H1 (cell line): ENCODE data around the gene TBCEL. TPM values are rescaled to one million over a fixed set of nuclear protein-coding genes. Genes with fewer than 3 reads are reported as not detected.
A peak's percentile ranks its signal among the peaks of the same experiment; 100 is the strongest.

Experiments
- CTCF ChIA-PET: fragments of 300-600 bp; sonication (Branson Sonifier 250); formaldehyde crosslinking; loops from one replicate; lab custom pipeline; 2021; ENCODE audit not compliant: partially characterized antibody; lab: Charles Lee
- POLR2A ChIA-PET: fragments of 300-600 bp; sonication (Branson Sonifier 250); formaldehyde crosslinking; loops from one replicate; lab custom pipeline; 2021; ENCODE audit warnings: inconsistent platforms; ENCODE audit not compliant: partially characterized antibody; lab: Charles Lee
- DNase-seq, 2 experiments: peaks; one replicate each; pipeline versions ENCODE4 v3.0.0 to v3.0.0-alpha.2; 2010 to 2022; ENCODE audit warnings: low spot score in 2 of 2, low read depth in 1 of 2, mixed read lengths in 1 of 2
- FAIRE-seq: peaks from 2 replicates; lab custom pipeline; 2011; peaks lifted over from hg19 to GRCh38; lab: Jason Lieb, UNC
- H2AFZ ChIP-seq: 2 replicates; pipeline ENCODE4 v1.8.1; 2012; ENCODE audit warnings: low read length, inconsistent platforms
- H2AK5ac ChIP-seq: 2 replicates; pipeline ENCODE4 v1.6.1; 2013; ENCODE audit warnings: low read depth, low read length
- H2BK120ac ChIP-seq: replicated peaks from 2 replicates; pipeline ENCODE3; 2013; ENCODE audit warnings: low read depth, low read length, inconsistent platforms
- H2BK12ac ChIP-seq: 2 replicates; pipeline ENCODE4 v1.6.1; 2013; ENCODE audit warnings: low read depth, low read length
- H2BK15ac ChIP-seq: 2 replicates; pipeline ENCODE4 v1.6.1; 2013; ENCODE audit warnings: low read length
- H2BK20ac ChIP-seq: 2 replicates; pipeline ENCODE4 v1.6.1; 2013; ENCODE audit warnings: low read length
- H2BK5ac ChIP-seq: 2 replicates; pipeline ENCODE4 v1.6.1; 2013; ENCODE audit warnings: low read depth, low read length
- H3K14ac ChIP-seq: 2 replicates; pipeline ENCODE4 v1.6.1; 2013; ENCODE audit warnings: inconsistent platforms; ENCODE audit not compliant: insufficient read length
- H3K18ac ChIP-seq: 2 replicates; pipeline ENCODE4 v1.6.1; 2013; ENCODE audit warnings: low read length; ENCODE audit errors: extremely low read depth
- H3K23ac ChIP-seq: 2 replicates; pipeline ENCODE4 v1.6.1; 2013; ENCODE audit warnings: inconsistent platforms; ENCODE audit not compliant: insufficient read length
- H3K23me2 ChIP-seq: 2 replicates; pipeline ENCODE4 v1.6.1; 2013; ENCODE audit warnings: low read depth, low read length
- H3K27ac ChIP-seq: 2 replicates; pipeline ENCODE4 v1.6.1; 2011; ENCODE audit warnings: low read depth, low read length, inconsistent platforms
- H3K27me3 ChIP-seq, 4 experiments: replicated peaks in 1 of 4; 1 replicate in 1 of 4; 2 replicates in 3 of 4; pipeline versions ENCODE4 v1.6.1 to v1.8.1; 2011 to 2013; ENCODE audit warnings: low read length in 3 of 4, mild to moderate bottlenecking in 3 of 4, inconsistent platforms in 2 of 4, mixed read lengths in 2 of 4, moderate library complexity in 1 of 4; ENCODE audit not compliant: control insufficient read depth in 3 of 4, insufficient read depth in 3 of 4; ENCODE audit errors: extremely low read depth in 1 of 4
- H3K36me3 ChIP-seq, 4 experiments: 2 replicates each; pipeline versions ENCODE4 v1.6.1 to v1.8.1; 2011 to 2013; ENCODE audit warnings: mild to moderate bottlenecking in 4 of 4, low read length in 3 of 4, moderate library complexity in 2 of 4, control low read depth in 1 of 4, inconsistent platforms in 1 of 4; ENCODE audit not compliant: insufficient read depth in 4 of 4, control insufficient read depth in 2 of 4
- H3K4ac ChIP-seq: replicated peaks from 2 replicates; pipeline ENCODE3; 2013; ENCODE audit warnings: low read length, low read depth, mixed read lengths, inconsistent platforms; ENCODE audit not compliant: insufficient read length
- H3K4me1 ChIP-seq, 4 experiments: replicated peaks in 1 of 4; 1 replicate in 1 of 4; 2 replicates in 3 of 4; pipeline versions ENCODE4 v1.6.1 to v1.8.1; 2011 to 2013; ENCODE audit warnings: low read length in 3 of 4, inconsistent platforms in 2 of 4, mixed read lengths in 1 of 4; ENCODE audit not compliant: insufficient read depth in 4 of 4, control insufficient read depth in 3 of 4
- H3K4me2 ChIP-seq, 2 experiments: 2 replicates each; pipeline versions ENCODE4 v1.6.1 to v1.8.1; 2011 to 2013; ENCODE audit warnings: low read depth in 2 of 2, low read length in 2 of 2, control low read depth in 1 of 2, inconsistent platforms in 1 of 2, mild to moderate bottlenecking in 1 of 2; ENCODE audit not compliant: insufficient read depth in 1 of 2
- H3K4me3 ChIP-seq, 4 experiments: fragments of 200-600, 300-600 bp in 1 of 4; sonication (generic), shearing (Covaris generic), sonication (Bioruptor Twin) in 1 of 4; 2 replicates each; pipeline versions ENCODE4 v1.5.1 to v1.8.1; 2011 to 2016; ENCODE audit warnings: low read length in 4 of 4, low read depth in 3 of 4, control low read depth in 2 of 4, inconsistent platforms in 2 of 4, mild to moderate bottlenecking in 2 of 4, mixed read lengths in 1 of 4, moderate library complexity in 1 of 4; ENCODE audit not compliant: insufficient read depth in 2 of 4; ENCODE audit errors: extremely low read depth in 1 of 4
- H3K56ac ChIP-seq: replicated peaks from 2 replicates; pipeline ENCODE3; 2013; ENCODE audit warnings: low read depth, mild to moderate bottlenecking, mixed read lengths, low read length, inconsistent platforms; ENCODE audit not compliant: insufficient read length
- H3K79me1 ChIP-seq: 2 replicates; pipeline ENCODE4 v1.6.1; 2013; ENCODE audit warnings: low read depth, low read length, control low read depth
- H3K79me2 ChIP-seq, 2 experiments: 2 replicates each; pipeline versions ENCODE4 v1.6.1 to v1.8.1; 2012 to 2013; ENCODE audit warnings: low read length in 2 of 2, mild to moderate bottlenecking in 2 of 2, inconsistent platforms in 1 of 2; ENCODE audit not compliant: insufficient read depth in 2 of 2, control insufficient read depth in 1 of 2
- H3K9ac ChIP-seq, 4 experiments: replicated peaks in 1 of 4; 1 replicate in 1 of 4; 2 replicates in 3 of 4; pipeline versions ENCODE4 v1.6.1 to v1.8.1; 2011 to 2013; ENCODE audit warnings: low read depth in 3 of 4, low read length in 3 of 4, control low read depth in 2 of 4, mild to moderate bottlenecking in 2 of 4, moderate library complexity in 2 of 4, inconsistent platforms in 1 of 4; ENCODE audit errors: extremely low read depth in 1 of 4
- H3K9me3 ChIP-seq, 2 experiments: 2 replicates each; pipeline versions ENCODE4 v1.6.1 to v1.8.1; 2012 to 2013; ENCODE audit warnings: mild to moderate bottlenecking in 2 of 2, moderate library complexity in 2 of 2, control low read depth in 1 of 2, inconsistent platforms in 1 of 2, low read depth in 1 of 2, low read length in 1 of 2, mixed read lengths in 1 of 2; ENCODE audit not compliant: insufficient read depth in 2 of 2
- H4K20me1 ChIP-seq, 2 experiments: replicated peaks in 1 of 2; 2 replicates each; pipeline versions ENCODE3 to v1.8.1; 2011 to 2013; ENCODE audit warnings: inconsistent platforms in 2 of 2, low read length in 2 of 2, mild to moderate bottlenecking in 1 of 2; ENCODE audit not compliant: insufficient read depth in 2 of 2, control insufficient read depth in 1 of 2
- H4K5ac ChIP-seq: 2 replicates; pipeline ENCODE4 v1.6.1; 2013; ENCODE audit warnings: low read length, low read depth, mixed read lengths, inconsistent platforms; ENCODE audit not compliant: insufficient read length
- H4K8ac ChIP-seq: 2 replicates; pipeline ENCODE4 v1.8.0; 2013; ENCODE audit warnings: mild to moderate bottlenecking, moderate library complexity, low read length, inconsistent platforms; ENCODE audit not compliant: insufficient read depth; ENCODE audit errors: extremely low read depth
- H4K91ac ChIP-seq: replicated peaks from 2 replicates; pipeline ENCODE3; 2013; ENCODE audit warnings: low read length, mixed read lengths, inconsistent platforms; ENCODE audit not compliant: insufficient read length
- RNF2 ChIP-seq: fragments of 200-900, 300-1000 bp; sonication (generic); IDR thresholded peaks from 2 replicates; pipeline ENCODE4 v1.7.1; 2016; ENCODE audit warnings: borderline replicate concordance, low read depth, mild to moderate bottlenecking, antibody characterized with exemption, low read length; ENCODE audit not compliant: poor library complexity, severe bottlenecking; ENCODE audit errors: missing control alignments
- WGBS, 2 experiments: shearing (Covaris generic) in 1 of 2; methylation state at CpG; one replicate each; pipeline versions ENCODE4 v1.1.6 to v1.1.7; 2013 to 2015; ENCODE audit warnings: low lambda C conversion rate in 2 of 2, mixed read lengths in 2 of 2, inconsistent platforms in 1 of 2, low coverage in 1 of 2, missing lambda C conversion rate in 1 of 2; ENCODE audit not compliant: insufficient replicate concordance in 2 of 2, insufficient coverage in 1 of 2, insufficient read length in 1 of 2; ENCODE audit errors: extremely low coverage in 1 of 2, missing lambda C conversion rate in 1 of 2; 5-methylcytosine and 5-hydroxymethylcytosine counted together
- polyA plus RNA-seq, 7 experiments: library from polyadenylated mRNA; depleted of rRNA in 3 of 7; stranded (reverse) in 5 of 7; unstranded in 2 of 7; fragments of >200 nt in 5 of 7; fragments of 200-250 nt in 2 of 7; gene quantifications; 1 replicate in 5 of 7; 2 replicates in 1 of 7; 4 replicates in 1 of 7; pipeline versions ENCODE4 v1.2.1 to v1.2.3, GENCODE V29; 2011 to 2013; ENCODE audit warnings: missing spikeins in 2 of 7, mixed read lengths in 2 of 7
- total RNA-seq: library from RNA; stranded (reverse); fragmentation: NEBNext Ultra II Directional; extraction: Animal tissue kit (Norgen Biotek cat#: 25700); gene quantifications from 2 replicates; pipeline ENCODE4 v1.2.1, GENCODE V29; 2021

The TBCEL gene
- total and polyA plus RNA-seq, 2 of the 8 experiments (the other 6 are each of a cell fraction or from before 2014, with no cell fraction given): 3.9 to 16.0 TPM

DNA sequence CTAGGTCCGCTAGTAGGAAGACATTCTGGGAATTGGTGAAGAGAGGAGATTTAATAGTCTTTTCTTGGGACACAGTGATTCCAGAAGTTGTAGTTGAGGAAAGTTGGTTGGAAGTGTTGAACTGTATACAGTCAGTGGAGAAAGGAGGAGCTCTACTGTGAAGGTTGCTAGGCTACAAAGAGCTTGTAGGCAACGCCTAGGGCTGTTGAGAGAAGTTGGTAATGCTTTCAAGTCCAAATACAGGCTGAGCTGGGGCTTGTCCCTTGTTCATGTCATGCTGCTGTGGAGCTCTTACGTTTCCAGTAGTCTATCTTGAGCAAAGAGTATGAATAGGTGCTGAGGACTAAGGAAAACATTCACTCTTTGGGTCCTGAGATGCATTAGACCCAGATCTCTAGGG, 1.1 kb downstream of the TBCEL start:
- Histone ChIP-seq H4K5ac (no peak overlapping the region), H4K91ac (no peak overlapping the region), H3K36me3 (no peaks in the 10 kb centered on the region), H3K4me1 (peaks cover 0 to 10% (median 6%) of the 10 kb centered on the region in 4 experiments; a peak in 4 of 7 replicates), H3K4me2 (peak overlapping the region; percentile 81 to 92), H2BK20ac (no peak overlapping the region), H3K27ac (peak overlapping the region; percentile 62; the same call in 1 of the 2 replicates), H3K9ac (peak overlapping the region in 1 of 4 experiments; percentile 40; a peak in 3 of 7 replicates), H3K9me3 (peaks cover 0 to 4% of the 10 kb centered on the region in 2 experiments; a peak in 1 of 4 replicates), H4K8ac (no peak overlapping the region), H3K14ac (no peak overlapping the region), H3K4ac (no peak overlapping the region), H2BK15ac (no peak overlapping the region), H2BK120ac (no peak overlapping the region), H3K27me3 (no peaks in the 10 kb centered on the region), H3K79me1 (peaks cover 5% of the 10 kb centered on the region), H2BK12ac (no peak overlapping the region), H3K4me3 (peak overlapping the region; percentile 75 to 93 (median 81); a peak in 7 of 8 replicates), H3K23ac (no peak overlapping the region), H2BK5ac (no peak overlapping the region), H2AFZ (no peak overlapping the region), H3K79me2 (peaks cover 10 to 50% of the 10 kb centered on the region in 2 experiments), H3K56ac (no peak overlapping the region), H3K18ac (no peak overlapping the region), H4K20me1 (peaks cover 2 to 5% of the 10 kb centered on the region in 2 experiments), H2AK5ac (no peak overlapping the region), H3K23me2 (peaks cover 8% of the 10 kb centered on the region)
- WGBS, 2 experiments: 82% methylated on average over 3 of the region's 3 CpGs; no CpG with 5 or more reads in 1 of the 2 experiments
- FAIRE-seq (no peak), DNase-seq (no peak)
- POLR2A ChIA-PET: interaction anchor here (1.1 to 2.3 kb wide), 2 partner anchors 9 to 14 kb away, joined by 5 to 10 read pairs; no protein-coding TSS in a partner anchor
- CTCF ChIA-PET: interaction anchor here (0.7 to 1.9 kb wide), 6 partner anchors 10 to 268 kb away, joined by 3 to 7 read pairs (median 4); no protein-coding TSS in a partner anchor
- no peak for TF ChIP-seq RNF2
